CD8-positive, alpha-beta memory T cell (primary cell): ENCODE measurements around the gene HPX. TPM values are rescaled to one million over a fixed set of nuclear protein-coding genes. Genes with fewer than 3 reads are reported as not detected.

ENCODE experiments used
- CTCF ChIA-PET: fragments of 350-600 bp; sonication (Branson Sonifier 250); formaldehyde crosslinking; loops from one replicate; lab custom pipeline; 2021; ENCODE audit warnings: antibody characterized with exemption; lab: Charles Lee
- POLR2A ChIA-PET: fragments of 350-600 bp; sonication (Branson Sonifier 250); formaldehyde crosslinking; loops from one replicate; lab custom pipeline; 2021; ENCODE audit warnings: antibody characterized with exemption; lab: Charles Lee
- DNase-seq, 5 donors: peaks; one replicate each; pipeline versions ENCODE4 v3.0.0 to v3.0.0-alpha.2; 2020 to 2022; ENCODE audit warnings: mixed read lengths in 1 of 5
- H3K27ac ChIP-seq: one replicate; pipeline ENCODE4 v1.7.0; 2013; ENCODE audit warnings: low read depth, mild to moderate bottlenecking, low read length, moderate library complexity
- H3K27me3 ChIP-seq: 2 replicates; pipeline ENCODE4 v1.7.0; 2013; ENCODE audit warnings: low read length, mild to moderate bottlenecking; ENCODE audit not compliant: insufficient read depth, poor library complexity, severe bottlenecking
- H3K36me3 ChIP-seq: 2 replicates; pipeline ENCODE4 v1.7.0; 2013; ENCODE audit warnings: mild to moderate bottlenecking, low read length, moderate library complexity; ENCODE audit not compliant: insufficient read depth
- H3K4me1 ChIP-seq: 2 replicates; pipeline ENCODE4 v1.7.0; 2013; ENCODE audit warnings: mild to moderate bottlenecking, low read length, moderate library complexity; ENCODE audit not compliant: insufficient read depth
- H3K4me3 ChIP-seq: 2 replicates; pipeline ENCODE4 v1.7.0; 2013; ENCODE audit warnings: mild to moderate bottlenecking, low read length
- H3K9me3 ChIP-seq: 2 replicates; pipeline ENCODE4 v1.7.0; 2013; ENCODE audit warnings: mild to moderate bottlenecking, low read length
- H3K27ac Mint-ChIP-seq, 8 donors: one replicate each; pipeline ENCODE4 v1.8.0; 2020 to 2021; ENCODE audit warnings: mixed read lengths in 8 of 8, mild to moderate bottlenecking in 6 of 8, inconsistent platforms in 3 of 8, moderate library complexity in 3 of 8
- H3K27me3 Mint-ChIP-seq, 2 donors: one replicate each; pipeline ENCODE4 v1.8.0; 2020 to 2021; ENCODE audit warnings: mixed read lengths in 2 of 2, mild to moderate bottlenecking in 1 of 2, moderate library complexity in 1 of 2
- H3K36me3 Mint-ChIP-seq, 3 donors: one replicate each; pipeline ENCODE4 v1.8.0; 2020 to 2021; ENCODE audit warnings: mixed read lengths in 3 of 3, inconsistent platforms in 1 of 3, mild to moderate bottlenecking in 1 of 3
- H3K4me1 Mint-ChIP-seq, 3 donors: one replicate each; pipeline ENCODE4 v1.8.0; 2020 to 2021; ENCODE audit warnings: mixed read lengths in 3 of 3, inconsistent platforms in 1 of 3, mild to moderate bottlenecking in 1 of 3
- H3K4me3 Mint-ChIP-seq, 7 donors: one replicate each; pipeline ENCODE4 v1.8.0; 2020 to 2021; ENCODE audit warnings: mixed read lengths in 7 of 7, mild to moderate bottlenecking in 6 of 7, moderate library complexity in 4 of 7, inconsistent platforms in 2 of 7
- H3K9me3 Mint-ChIP-seq, 5 donors: one replicate each; pipeline ENCODE4 v1.8.0; 2020 to 2022; ENCODE audit warnings: mixed read lengths in 5 of 5, mild to moderate bottlenecking in 3 of 5, moderate library complexity in 2 of 5, inconsistent platforms in 1 of 5
- polyA plus RNA-seq: library from polyadenylated mRNA; unstranded; fragments of 300-500 nt; fragmentation: Illumina TruSeq; gene quantifications from one replicate; pipeline ENCODE4 v1.2.3, GENCODE V29; 2021
- total RNA-seq, 2 experiments: library from RNA; stranded (reverse); gene quantifications; one replicate each; pipeline ENCODE4 v1.2.3, GENCODE V29; 2021

Gene HPX, protein sequence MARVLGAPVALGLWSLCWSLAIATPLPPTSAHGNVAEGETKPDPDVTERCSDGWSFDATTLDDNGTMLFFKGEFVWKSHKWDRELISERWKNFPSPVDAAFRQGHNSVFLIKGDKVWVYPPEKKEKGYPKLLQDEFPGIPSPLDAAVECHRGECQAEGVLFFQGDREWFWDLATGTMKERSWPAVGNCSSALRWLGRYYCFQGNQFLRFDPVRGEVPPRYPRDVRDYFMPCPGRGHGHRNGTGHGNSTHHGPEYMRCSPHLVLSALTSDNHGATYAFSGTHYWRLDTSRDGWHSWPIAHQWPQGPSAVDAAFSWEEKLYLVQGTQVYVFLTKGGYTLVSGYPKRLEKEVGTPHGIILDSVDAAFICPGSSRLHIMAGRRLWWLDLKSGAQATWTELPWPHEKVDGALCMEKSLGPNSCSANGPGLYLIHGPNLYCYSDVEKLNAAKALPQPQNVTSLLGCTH
- total RNA-seq = under 1 TPM in 1 of 2 experiments, not detected in 1; 0.27 TPM
- not detected for polyA plus RNA-seq

DNA sequence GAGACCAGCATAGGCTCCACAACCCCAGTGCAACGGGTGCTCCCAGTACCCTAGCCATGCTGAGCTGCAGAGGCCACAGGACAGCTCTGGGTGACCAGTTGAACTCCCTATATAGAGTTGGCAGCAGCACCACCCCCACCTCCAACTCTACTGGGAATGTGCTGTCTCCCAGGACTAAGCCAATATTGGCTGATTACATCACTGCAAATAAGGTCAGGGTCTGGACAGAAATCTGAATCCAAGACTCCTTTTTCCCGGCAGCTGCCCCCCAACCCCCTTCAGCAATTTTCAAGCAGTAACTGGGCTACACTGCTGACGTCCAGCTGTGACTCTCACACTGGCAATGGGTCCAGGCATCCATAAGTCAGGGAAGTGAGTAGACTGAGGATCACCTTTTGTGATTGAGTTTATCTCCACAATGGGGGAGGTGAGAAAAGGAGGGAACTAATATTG lies at the start of gene HPX:
TSS of gene HPX (minus strand) at position 82 of the 453 bp plus-strand sequence. CDS start at position 58, 24 bp downstream.
- Histone ChIP-seq H3K4me3 (no peak within 1 kb of the TSS), H3K27ac (no peak within 1 kb of the TSS), H3K36me3 (no peaks in the 10 kb centered on the region), H3K27me3 (no peaks in the 10 kb centered on the region), H3K9me3 (no peaks in the 10 kb centered on the region), H3K4me1 (peaks cover 32% of the 10 kb centered on the region)
- Mint-ChIP-seq H3K27me3 (no peaks in the 10 kb centered on the region), H3K9me3 (no peaks in the 10 kb centered on the region), H3K27ac (peak within 1 kb of the TSS in 1 of 8 donors; percentile 8), H3K4me3 (no peak within 1 kb of the TSS), H3K4me1 (no peaks in the 10 kb centered on the region), H3K36me3 (peaks cover 0 to under 1% (median 0%) of the 10 kb centered on the region in 3 donors)
- CTCF ChIA-PET = interaction anchor here (0.7 to 14.4 kb wide), 9 partner anchors 12 to 190 kb away, joined by 3 to 467 read pairs (median 4); partner anchors contain the start of genes ARFIP2, SMPD1 and TIMM10B
- no peak for DNase-seq
- POLR2A ChIA-PET = interaction anchor here (0.8 kb wide), 1 partner anchor 631 kb away, joined by 3 read pairs; no protein-coding TSS in a partner anchor

DNA sequence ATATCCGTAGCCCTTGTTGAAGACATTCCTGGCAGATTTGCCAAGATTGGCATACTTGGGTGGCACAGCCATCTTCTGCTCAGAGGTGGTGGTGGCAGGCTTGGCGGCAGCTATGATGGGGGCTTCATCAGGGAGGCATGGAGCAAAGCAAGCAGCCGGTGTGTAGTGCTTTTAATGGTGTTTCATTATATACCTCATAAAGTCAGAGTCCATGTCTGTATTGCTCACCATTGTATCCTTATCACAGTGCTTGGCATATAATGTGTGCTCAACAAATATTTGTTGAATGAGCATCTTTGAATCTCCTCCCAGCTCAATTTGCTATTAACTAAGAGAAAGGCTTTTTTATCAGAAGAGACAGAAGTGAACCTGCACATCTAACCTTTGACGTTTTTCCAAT lies 48.5 kb upstream of the HPX start:
- no peak overlapping the region for H3K4me3 ChIP-seq
- H3K36me3 ChIP-seq = peaks cover 26% of the 10 kb centered on the region
- no peaks in the 10 kb centered on the region for H3K4me1 ChIP-seq
- Mint-ChIP-seq H3K27ac (peak overlapping the region in 2 of 8 donors; percentile 1 to 18), H3K4me1 (peaks cover 3 to 18% (median 16%) of the 10 kb centered on the region in 3 donors), H3K9me3 (no peaks in the 10 kb centered on the region), H3K36me3 (peaks cover 0 to 44% (median 9%) of the 10 kb centered on the region in 3 donors), H3K4me3 (no peak overlapping the region), H3K27me3 (no peaks in the 10 kb centered on the region)
- no peak for DNase-seq
- no peak overlapping the region for H3K27ac ChIP-seq
- ChIA-PET CTCF (interaction anchor here (1.2 to 2.4 kb wide), 3 partner anchors 12 to 110 kb away, joined by 3 to 9 read pairs (median 4); no protein-coding TSS in a partner anchor), POLR2A (interaction anchor here (0.6 kb wide), 1 partner anchor 157 kb away, joined by 3 read pairs; no protein-coding TSS in a partner anchor)
- no peaks in the 10 kb centered on the region for H3K27me3 ChIP-seq
- no peaks in the 10 kb centered on the region for H3K9me3 ChIP-seq

DNA sequence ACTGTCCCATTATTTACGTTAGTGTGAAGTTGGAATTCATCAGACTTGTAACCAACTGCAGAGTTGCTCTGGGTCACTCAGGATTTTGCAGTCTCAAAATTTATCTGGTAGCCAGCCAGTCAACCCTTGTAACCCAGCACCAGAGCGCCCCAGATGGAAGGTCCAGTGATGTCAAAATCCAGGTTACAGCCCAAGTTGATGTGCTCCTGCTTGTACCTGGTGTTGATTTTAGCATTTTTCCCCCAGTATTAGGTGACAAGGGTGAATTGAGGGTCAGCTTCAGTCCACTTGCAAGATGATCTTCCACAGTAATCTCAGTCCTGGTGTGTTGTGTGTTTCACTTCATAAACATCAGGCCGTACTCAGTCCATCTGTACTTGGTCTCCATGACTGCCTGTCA lies 48.0 kb upstream of the HPX start:
- peak overlapping the region in 1 of 8 donors; percentile 35 for H3K27ac Mint-ChIP-seq
- Histone ChIP-seq H3K36me3 (peaks cover 26% of the 10 kb centered on the region), H3K27ac (no peak overlapping the region), H3K4me1 (no peaks in the 10 kb centered on the region), H3K27me3 (no peaks in the 10 kb centered on the region), H3K9me3 (no peaks in the 10 kb centered on the region), H3K4me3 (no peak overlapping the region)
- peaks cover 0 to 41% (median 9%) of the 10 kb centered on the region in 3 donors for H3K36me3 Mint-ChIP-seq
- no peak for DNase-seq
- H3K4me1 Mint-ChIP-seq = peaks cover 3 to 16% (median 15%) of the 10 kb centered on the region in 3 donors
- ChIA-PET CTCF (interaction anchor here (2.1 to 2.4 kb wide), 2 partner anchors 12 to 110 kb away, joined by 4 to 9 read pairs; no protein-coding TSS in a partner anchor), POLR2A (interaction anchor here (0.6 kb wide), 1 partner anchor 158 kb away, joined by 3 read pairs; no protein-coding TSS in a partner anchor)
- H3K9me3 Mint-ChIP-seq = no peaks in the 10 kb centered on the region
- no peak overlapping the region for H3K4me3 Mint-ChIP-seq
- H3K27me3 Mint-ChIP-seq = no peaks in the 10 kb centered on the region

DNA sequence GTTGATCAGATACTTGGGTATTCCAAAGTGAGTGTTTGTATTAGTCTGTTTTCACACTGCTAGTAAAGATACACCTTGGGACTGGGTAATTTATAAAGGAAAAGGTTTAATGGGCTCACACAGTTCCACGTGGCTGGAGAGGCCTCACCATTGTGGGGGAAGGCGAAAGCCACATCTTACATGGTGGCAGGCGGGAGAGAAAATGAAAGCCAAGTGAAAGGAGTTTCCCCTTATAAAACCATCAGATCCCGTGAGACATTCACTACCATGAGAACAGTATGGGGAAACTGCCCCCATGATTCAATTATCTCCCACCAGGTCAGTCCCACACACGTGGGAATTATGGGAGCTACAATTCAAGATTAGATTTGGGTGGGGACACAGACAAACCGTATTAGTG lies 47.6 kb upstream of the HPX start:
- Mint-ChIP-seq H3K9me3 (no peaks in the 10 kb centered on the region), H3K4me1 (peaks cover 6 to 19% (median 15%) of the 10 kb centered on the region in 3 donors), H3K4me3 (no peak overlapping the region), H3K27ac (peak overlapping the region in 4 of 8 donors; percentile 11 to 72 (median 31)), H3K36me3 (peaks cover 0 to 41% (median 11%) of the 10 kb centered on the region in 3 donors), H3K27me3 (no peaks in the 10 kb centered on the region)
- Histone ChIP-seq H3K27ac (no peak overlapping the region), H3K27me3 (no peaks in the 10 kb centered on the region), H3K36me3 (peaks cover 25% of the 10 kb centered on the region), H3K4me3 (no peak overlapping the region), H3K4me1 (peaks cover 4% of the 10 kb centered on the region), H3K9me3 (no peaks in the 10 kb centered on the region)
- CTCF ChIA-PET = interaction anchor here (2.4 kb wide), 1 partner anchor 109 kb away, joined by 9 read pairs; no protein-coding TSS in a partner anchor
- POLR2A ChIA-PET = no interaction called here
- DNase-seq = no peak

DNA sequence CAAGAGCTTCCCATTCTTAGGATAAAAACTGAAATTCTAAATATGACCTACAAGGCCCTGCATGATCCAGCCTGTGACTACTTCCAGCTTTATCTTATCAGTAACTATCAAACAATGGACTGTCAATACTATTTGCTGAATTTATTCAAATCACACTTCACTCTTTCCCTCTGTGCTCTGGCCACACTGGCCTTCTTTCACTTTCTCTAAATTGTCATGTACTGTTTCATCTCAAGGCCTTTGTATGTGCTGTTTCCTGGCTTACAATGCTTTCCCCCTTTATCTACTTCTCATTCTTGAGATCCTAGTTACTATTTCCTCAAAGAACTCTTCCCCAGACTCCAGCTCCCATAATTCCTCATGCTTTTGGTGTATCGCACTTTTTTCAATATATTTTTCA lies 46.2 kb upstream of the HPX start:
- Mint-ChIP-seq H3K27ac (no peak overlapping the region), H3K9me3 (no peaks in the 10 kb centered on the region), H3K4me3 (no peak overlapping the region), H3K4me1 (peaks cover 16 to 33% (median 20%) of the 10 kb centered on the region in 3 donors), H3K36me3 (peaks cover 0 to 41% (median 13%) of the 10 kb centered on the region in 3 donors), H3K27me3 (no peaks in the 10 kb centered on the region)
- no peaks in the 10 kb centered on the region for H3K9me3 ChIP-seq
- no peak overlapping the region for H3K27ac ChIP-seq
- peaks cover 18% of the 10 kb centered on the region for H3K4me1 ChIP-seq
- H3K36me3 ChIP-seq = peaks cover 30% of the 10 kb centered on the region
- ChIA-PET CTCF (no interaction called here), POLR2A (no interaction called here)
- DNase-seq = no peak
- no peaks in the 10 kb centered on the region for H3K27me3 ChIP-seq
- no peak overlapping the region for H3K4me3 ChIP-seq

DNA sequence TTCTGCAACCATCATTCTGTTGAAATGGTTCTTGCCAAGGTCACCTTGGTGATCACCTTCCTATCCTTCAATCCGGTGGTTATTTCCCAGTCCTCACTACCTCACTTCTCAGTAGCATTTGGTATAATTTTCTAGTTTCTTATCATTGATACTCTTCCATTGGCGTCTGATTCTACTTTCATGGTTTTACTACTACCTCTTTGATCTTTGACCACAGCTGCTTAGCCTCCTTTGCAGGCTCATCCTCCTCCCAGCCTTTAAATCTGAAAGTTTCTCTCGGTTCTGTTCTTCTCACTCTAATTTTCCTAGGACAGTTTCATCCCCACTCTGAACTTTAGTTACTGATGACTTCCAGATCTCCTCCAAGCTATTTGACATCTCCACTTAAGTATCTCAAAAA lies 45.5 kb upstream of the HPX start:
- Mint-ChIP-seq H3K27ac (no peak overlapping the region), H3K4me1 (peaks cover 17 to 39% (median 27%) of the 10 kb centered on the region in 3 donors), H3K27me3 (no peaks in the 10 kb centered on the region), H3K9me3 (no peaks in the 10 kb centered on the region), H3K4me3 (no peak overlapping the region), H3K36me3 (peaks cover 0 to 40% (median 9%) of the 10 kb centered on the region in 3 donors)
- peaks cover 30% of the 10 kb centered on the region for H3K36me3 ChIP-seq
- H3K27me3 ChIP-seq = no peaks in the 10 kb centered on the region
- no peak overlapping the region for H3K27ac ChIP-seq
- POLR2A ChIA-PET = no interaction called here
- CTCF ChIA-PET = interaction anchor here (1.3 to 2.7 kb wide), 2 partner anchors 108 to 123 kb away, joined by 4 to 11 read pairs; no protein-coding TSS in a partner anchor
- DNase-seq = no peak
- H3K4me3 ChIP-seq = no peak overlapping the region
- H3K9me3 ChIP-seq = no peaks in the 10 kb centered on the region
- H3K4me1 ChIP-seq = peaks cover 20% of the 10 kb centered on the region

DNA sequence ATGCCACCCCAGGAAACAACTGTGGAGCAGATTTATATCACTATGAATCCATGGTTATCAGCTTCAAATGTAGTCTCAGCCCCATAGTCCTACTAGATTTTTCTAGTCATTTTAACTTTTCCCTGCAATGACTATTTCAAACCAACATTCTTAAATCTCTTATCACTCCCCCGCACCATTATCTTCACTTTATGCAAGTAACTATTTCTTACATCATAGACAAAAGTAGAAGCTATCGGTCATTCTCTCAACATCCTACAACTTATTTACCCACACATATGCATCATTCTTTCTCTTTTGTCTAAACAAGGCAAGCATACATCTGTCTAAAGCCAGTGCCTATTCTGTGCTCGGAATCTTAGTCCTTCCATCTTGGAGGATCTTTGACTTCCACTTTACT lies 44.9 kb upstream of the HPX start:
- Mint-ChIP-seq H3K4me3 (no peak overlapping the region), H3K27ac (no peak overlapping the region), H3K9me3 (no peaks in the 10 kb centered on the region), H3K36me3 (peaks cover 0 to 45% (median 9%) of the 10 kb centered on the region in 3 donors), H3K27me3 (no peaks in the 10 kb centered on the region), H3K4me1 (peaks cover 23 to 45% (median 33%) of the 10 kb centered on the region in 3 donors)
- H3K4me3 ChIP-seq = no peak overlapping the region
- ChIA-PET POLR2A (interaction anchor here (0.6 kb wide), 1 partner anchor 13 kb away, joined by 3 read pairs; no protein-coding TSS in a partner anchor), CTCF (interaction anchor here (1.2 to 2.7 kb wide), 3 partner anchors 95 to 122 kb away, joined by 3 to 11 read pairs (median 4); partner anchors contain the start of gene SMPD1)
- no peaks in the 10 kb centered on the region for H3K27me3 ChIP-seq
- H3K36me3 ChIP-seq = peaks cover 30% of the 10 kb centered on the region
- no peak overlapping the region for H3K27ac ChIP-seq
- H3K4me1 ChIP-seq = peaks cover 22% of the 10 kb centered on the region
- H3K9me3 ChIP-seq = no peaks in the 10 kb centered on the region
- no peak for DNase-seq
